GM15510 (cell line): Measurements from ENCODE around the gene CREBBP.

Experiments used
- POLR2A ChIP-seq: IDR thresholded peaks from 3 replicates; pipeline ENCODE4 v1.6.1; 2011; ENCODE audit warnings: borderline replicate concordance; ENCODE audit not compliant: insufficient read length; ENCODE audit errors: extremely low read depth

Gene CREBBP

GRCh38 chr16:3726021-3726687, 154.4 kb downstream of the CREBBP start:
- TF ChIP-seq POLR2A, result no peak

- TF ChIP-seq POLR2A, result no peak
Measured at GRCh38 chr16:3725276-3725675, 155.2 kb downstream of the CREBBP start.

GRCh38 chr16:3722508-3722907, 158.0 kb downstream of the CREBBP start:
- TF ChIP-seq POLR2A, result no peak

GRCh38 chr16:3720418-3720817, 160.1 kb downstream of the CREBBP start:
- no peak for TF ChIP-seq POLR2A

GRCh38 chr16:3718628-3719027, 161.9 kb downstream of the CREBBP start:
- TF ChIP-seq POLR2A, result no peak

- TF ChIP-seq POLR2A, result no peak
Measured at GRCh38 chr16:3718019-3718391, 162.5 kb downstream of the CREBBP start.

- peak; percentile 96 for TF ChIP-seq POLR2A
Measured at GRCh38 chr16:3717235-3718018, 163.1 kb downstream of the CREBBP start, which contains the start of gene TRAP1. Gene TRAP1 (minus strand): TSS chr16:3717524. CDS start chr16:3717508, 16 bp downstream.

- no peak for TF ChIP-seq POLR2A
Measured at GRCh38 chr16:3716831-3717234, 163.7 kb downstream of the CREBBP start.

- TF ChIP-seq POLR2A, result no peak
Measured at GRCh38 chr16:3715430-3715829, 165.1 kb downstream of the CREBBP start.

- no peak for TF ChIP-seq POLR2A
Measured at GRCh38 chr16:3713587-3714242, 166.8 kb downstream of the CREBBP start.

- TF ChIP-seq POLR2A, result no peak
Measured at GRCh38 chr16:3712861-3713372, 167.6 kb downstream of the CREBBP start.

GRCh38 chr16:3706253-3707012, 174.1 kb downstream of the CREBBP start:
- no peak for TF ChIP-seq POLR2A

GRCh38 chr16:3702082-3702481, 178.4 kb downstream of the CREBBP start:
- TF ChIP-seq POLR2A, result no peak

- no peak for TF ChIP-seq POLR2A
Measured at GRCh38 chr16:3701531-3701930, 179.0 kb downstream of the CREBBP start.
